Small intestine (tissue), 7 donors: Measurements from ENCODE around the gene DACT1. TPM values are rescaled to one million over a fixed set of nuclear protein-coding genes. Genes with fewer than 3 reads are reported as not detected.
A peak's percentile ranks its signal among the peaks of the same experiment; 100 is the strongest.

Source experiments
- DNase-seq, 2 donors: peaks; one replicate each; pipeline versions ENCODE4 v3.0.0 to v3.0.0-alpha.2; 2013
- FAIRE-seq: peaks from 2 replicates; lab custom pipeline; 2012; peaks lifted over from hg19 to GRCh38; lab: Jason Lieb, UNC
- H3K27ac ChIP-seq, 3 donors: one replicate each; pipeline ENCODE4 v1.5.1; 2013; ENCODE audit warnings: low read length in 2 of 3, mild to moderate bottlenecking in 2 of 3, control low read depth in 1 of 3, inconsistent platforms in 1 of 3, low read depth in 1 of 3, moderate library complexity in 1 of 3
- H3K27me3 ChIP-seq, 3 donors: one replicate each; pipeline ENCODE4 v1.6.1; 2013; ENCODE audit warnings: low read length in 3 of 3, inconsistent platforms in 1 of 3; ENCODE audit not compliant: control insufficient read depth in 3 of 3, insufficient read depth in 3 of 3
- H3K36me3 ChIP-seq, 3 donors: one replicate each; pipeline ENCODE4 v1.6.1; 2013; ENCODE audit warnings: low read length in 3 of 3, inconsistent platforms in 1 of 3, low read depth in 1 of 3, mild to moderate bottlenecking in 1 of 3, moderate library complexity in 1 of 3; ENCODE audit not compliant: control insufficient read depth in 3 of 3, insufficient read depth in 2 of 3
- H3K4me1 ChIP-seq, 3 donors: one replicate each; pipeline ENCODE4 v1.6.1; 2013; ENCODE audit warnings: low read length in 2 of 3, inconsistent platforms in 1 of 3, low read depth in 1 of 3, mild to moderate bottlenecking in 1 of 3, moderate library complexity in 1 of 3; ENCODE audit not compliant: control insufficient read depth in 3 of 3, insufficient read depth in 2 of 3
- H3K4me3 ChIP-seq, 3 donors: one replicate each; pipeline ENCODE4 v1.5.1; 2013; ENCODE audit warnings: low read length in 3 of 3, control low read depth in 1 of 3, inconsistent platforms in 1 of 3, low read depth in 1 of 3, mild to moderate bottlenecking in 1 of 3, moderate library complexity in 1 of 3
- H3K9me3 ChIP-seq, 2 donors: one replicate each; pipeline ENCODE4 v1.6.1; 2013; ENCODE audit warnings: low read depth in 1 of 2, low read length in 1 of 2; ENCODE audit not compliant: control insufficient read depth in 2 of 2, insufficient read depth in 1 of 2
- WGBS, 3 donors: extraction: QIAGEN DNeasy Blood & Tissue Kit; methylation state at CpG; one replicate each; pipeline ENCODE4 v1.1.7; 2013; 5-methylcytosine and 5-hydroxymethylcytosine counted together
- polyA plus RNA-seq, 4 donors: library from polyadenylated mRNA; stranded (reverse) in 3 of 4; unstranded in 1 of 4; fragments of 200-250 nt in 3 of 4; fragments of 120-200 nt in 1 of 4; gene quantifications; one replicate each; pipeline versions ENCODE4 v1.2.1 to v1.2.3, GENCODE V29; 2013
- donor health status: healthy with polysubstance abuse.
- donor health status: control.
- donor health status: control.
- donor health status: Bipolar disorder and iron deficiency.
- donor health status: healthy.

The DACT1 gene
- polyA plus RNA-seq, 4 donors: 0.45 to 5.3 (median 3.2) TPM

- Histone ChIP-seq H3K27ac (no peak overlapping the region), H3K4me3 (no peak overlapping the region), H3K36me3 (no peaks in the 10 kb centered on the region), H3K4me1 (no peaks in the 10 kb centered on the region), H3K9me3 (no peaks in the 10 kb centered on the region), H3K27me3 (no peaks in the 10 kb centered on the region)
- FAIRE-seq (no peak), DNase-seq (no peak)
- 77 to 90% (median 86%) methylated on average over 2 of the region's 2 CpGs for WGBS, 3 donors
These were observed 36.0 kb downstream of the DACT1 start for GRCh38 chr14:58673722-58674121.

DNA sequence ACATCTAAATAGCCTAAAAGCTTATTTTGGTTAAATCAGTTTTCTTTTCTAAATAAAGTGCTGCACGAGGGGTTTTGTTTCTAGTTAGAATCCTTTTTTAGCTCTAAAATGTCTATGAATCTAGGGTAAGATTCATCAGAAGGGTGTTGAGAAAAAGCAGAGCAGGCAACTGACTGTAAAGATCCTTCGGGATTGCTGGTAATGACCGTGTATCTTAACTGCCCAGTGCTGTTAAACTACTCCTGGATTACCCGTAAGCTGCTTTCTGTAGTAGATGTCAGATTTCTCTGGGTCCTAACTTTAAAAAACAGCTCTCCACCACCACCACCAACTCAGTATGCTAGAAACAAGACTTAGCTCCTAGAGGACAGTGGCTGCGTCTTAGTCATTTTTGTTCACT is 39.2 kb downstream of the DACT1 start:
- FAIRE-seq: no peak
- WGBS, 3 donors: 87 to 94% (median 93%) methylated on average over 5 of the region's 5 CpGs

DNA sequence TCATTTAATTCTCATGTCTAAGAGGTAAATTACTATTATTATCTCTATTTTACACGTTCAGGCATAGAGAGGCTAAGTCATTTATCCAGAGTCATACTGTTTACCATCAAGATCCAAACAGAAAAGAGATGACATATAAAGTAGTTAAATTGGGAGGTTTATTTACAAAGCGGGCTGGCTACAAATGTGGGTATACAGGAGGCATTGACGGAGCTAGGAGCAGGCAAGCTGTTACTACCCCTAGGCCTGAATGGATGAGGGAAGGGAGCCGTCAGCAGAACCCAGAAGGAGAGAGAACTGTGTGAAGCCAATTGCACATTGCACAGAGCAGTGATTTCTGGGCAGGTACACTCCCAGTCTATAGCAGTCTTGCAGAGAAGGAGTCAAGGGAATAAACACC is 39.8 kb downstream of the DACT1 start:
- DNase-seq (peak in 1 of 2 donors; percentile 16), FAIRE-seq (no peak)
- no peak overlapping the region for H3K27ac ChIP-seq

More for the DNA sequence above, 39.2 kb downstream of the DACT1 start:
- no peaks in the 10 kb centered on the region for H3K4me1 ChIP-seq
- H3K9me3 ChIP-seq: no peaks in the 10 kb centered on the region
- H3K36me3 ChIP-seq: no peaks in the 10 kb centered on the region
- no peak overlapping the region for H3K27ac ChIP-seq
- DNase-seq: no peak
- no peak overlapping the region for H3K4me3 ChIP-seq
- no peaks in the 10 kb centered on the region for H3K27me3 ChIP-seq

DNA sequence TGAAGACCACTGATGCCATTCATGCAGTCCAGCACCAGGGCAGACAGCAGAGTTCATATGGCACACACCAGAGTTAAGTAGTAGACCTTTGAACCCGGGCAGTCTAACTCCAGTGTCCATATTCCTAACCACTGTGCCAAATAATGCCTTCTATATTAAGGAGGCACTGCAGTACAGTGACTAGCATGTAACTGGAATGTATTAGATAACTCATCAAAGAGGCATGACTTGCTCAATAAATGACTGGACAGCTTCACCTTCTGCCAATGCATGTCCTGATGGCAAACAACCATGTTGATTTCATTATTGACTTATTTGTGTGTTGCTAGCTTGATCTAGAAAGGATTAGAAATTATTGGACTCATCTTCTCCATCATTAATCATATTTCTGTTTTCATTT is 40.2 kb downstream of the DACT1 start:
- DNase-seq (peak in 1 of 2 donors; percentile 15), FAIRE-seq (no peak)
- Histone ChIP-seq H3K4me1 (no peaks in the 10 kb centered on the region), H3K36me3 (no peaks in the 10 kb centered on the region), H3K9me3 (no peaks in the 10 kb centered on the region), H3K27me3 (no peaks in the 10 kb centered on the region), H3K27ac (no peak overlapping the region), H3K4me3 (no peak overlapping the region)
- 66 to 84% (median 76%) methylated on average over 1 of the region's 1 CpG for WGBS, 3 donors

More for the DNA sequence above, 39.8 kb downstream of the DACT1 start:
- Histone ChIP-seq H3K27me3 (no peaks in the 10 kb centered on the region), H3K9me3 (no peaks in the 10 kb centered on the region), H3K4me1 (no peaks in the 10 kb centered on the region), H3K36me3 (no peaks in the 10 kb centered on the region), H3K4me3 (no peak overlapping the region)
- 75 to 86% (median 76%) methylated on average over 4 of the region's 4 CpGs for WGBS, 3 donors

DNA sequence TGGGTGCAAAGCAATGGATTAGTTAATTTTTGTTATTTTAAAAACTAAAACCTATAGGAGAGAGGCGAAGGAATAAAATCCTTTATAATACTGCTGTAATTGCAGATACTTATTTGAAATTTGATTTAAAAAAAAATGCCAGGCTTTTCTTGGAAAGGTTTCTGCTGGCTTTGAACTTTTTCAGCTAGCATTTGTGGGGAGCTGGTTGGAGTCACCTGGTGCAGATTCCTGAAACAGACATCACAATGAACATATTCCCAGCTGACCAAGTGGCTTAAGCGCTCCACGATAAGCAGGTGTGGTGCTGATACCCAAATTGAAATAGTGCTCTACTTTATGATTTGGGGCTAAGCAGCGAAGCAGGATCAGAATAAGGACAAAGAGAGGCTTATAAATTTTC is 42.9 kb downstream of the DACT1 start:
- WGBS, 3 donors: 87 to 94% (median 94%) methylated on average over 4 of the region's 4 CpGs
- no peak for DNase-seq
- H3K4me1 ChIP-seq: no peaks in the 10 kb centered on the region
- no peaks in the 10 kb centered on the region for H3K9me3 ChIP-seq
- no peak for FAIRE-seq
- no peak overlapping the region for H3K4me3 ChIP-seq
- no peaks in the 10 kb centered on the region for H3K27me3 ChIP-seq
- H3K36me3 ChIP-seq: no peaks in the 10 kb centered on the region
- H3K27ac ChIP-seq: no peak overlapping the region

DNA sequence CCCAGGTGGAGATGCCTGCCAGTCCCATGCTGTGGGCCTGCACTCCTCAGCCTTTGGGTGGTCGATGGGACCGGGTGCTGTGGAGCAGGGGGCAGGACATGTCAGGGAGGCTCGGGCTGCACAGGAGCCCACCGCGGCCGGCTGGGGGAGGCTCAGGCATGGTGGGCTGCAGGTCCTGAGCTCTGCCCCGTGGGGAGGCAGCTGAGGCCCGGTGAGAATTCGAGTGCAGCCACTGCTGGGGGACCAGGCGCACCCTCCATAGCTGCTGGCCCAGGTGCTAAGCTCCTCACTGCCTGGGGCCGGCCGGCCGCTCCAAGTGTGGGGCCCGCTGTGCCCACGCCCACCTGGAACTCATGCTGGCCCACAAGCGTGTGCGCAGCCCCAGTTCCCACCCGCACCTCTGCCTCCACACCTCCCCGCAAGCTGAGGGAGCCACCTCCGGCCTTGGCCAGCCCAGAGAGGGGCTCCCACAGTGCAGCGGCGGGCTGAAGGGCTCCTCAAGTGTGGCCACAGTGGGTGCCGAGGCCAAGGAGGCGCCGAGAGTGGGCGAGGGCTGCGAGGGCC is 49.6 kb downstream of the DACT1 start:
- WGBS, 3 donors: 92 to 94% (median 92%) methylated on average over 22 to 27 of the region's 27 CpGs
- Histone ChIP-seq H3K4me3 (no peak overlapping the region), H3K27ac (no peak overlapping the region), H3K9me3 (peaks cover 0 to 10% of the 10 kb centered on the region in 2 donors), H3K4me1 (peaks cover 0 to 3% (median 0%) of the 10 kb centered on the region in 3 donors), H3K36me3 (no peaks in the 10 kb centered on the region), H3K27me3 (no peaks in the 10 kb centered on the region)
- no peak for FAIRE-seq
- DNase-seq: no peak

GRCh38 chr14:58690801-58691516 is 53.2 kb downstream of the DACT1 start:
- WGBS, 3 donors: 28 to 51% (median 50%) methylated on average over 14 of the region's 14 CpGs
- H3K27ac ChIP-seq: no peak overlapping the region

DNA sequence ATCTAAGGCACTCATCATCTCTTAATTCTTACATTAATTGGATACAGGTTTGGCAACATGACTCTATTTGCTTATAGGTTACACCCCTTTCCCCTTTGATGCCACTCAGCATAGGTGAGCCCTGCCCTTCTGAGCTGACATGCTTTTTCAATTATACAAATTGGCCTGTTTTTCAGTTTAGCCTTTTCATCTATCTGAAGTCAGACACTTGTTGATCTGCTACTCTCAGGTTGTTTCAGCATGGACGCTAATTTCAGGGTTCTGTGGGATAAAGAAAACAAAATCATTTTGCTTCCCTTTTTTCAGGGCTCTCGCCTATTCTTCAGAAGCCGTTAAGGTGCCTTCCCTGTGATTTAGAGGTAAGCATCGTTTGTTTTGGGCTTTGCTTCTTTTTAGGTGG is 55.3 kb downstream of the DACT1 start:
- peaks cover 0 to 5% (median 0%) of the 10 kb centered on the region in 3 donors for H3K4me1 ChIP-seq
- FAIRE-seq (no peak), DNase-seq (no peak)
- H3K27ac ChIP-seq: no peak overlapping the region
- H3K27me3 ChIP-seq: no peaks in the 10 kb centered on the region
- H3K9me3 ChIP-seq: peaks cover 0 to 3% of the 10 kb centered on the region in 2 donors
- WGBS, 3 donors: 83 to 87% (median 84%) methylated on average over 4 of the region's 4 CpGs
- no peak overlapping the region for H3K4me3 ChIP-seq
- H3K36me3 ChIP-seq: no peaks in the 10 kb centered on the region

More at GRCh38 chr14:58690801-58691516, 53.2 kb downstream of the DACT1 start:
- DNase-seq (peak; percentile 7 to 79), FAIRE-seq (no peak)
- Histone ChIP-seq H3K4me1 (peaks cover 0 to 3% (median 0%) of the 10 kb centered on the region in 3 donors), H3K4me3 (no peak overlapping the region), H3K36me3 (no peaks in the 10 kb centered on the region), H3K27me3 (no peaks in the 10 kb centered on the region), H3K9me3 (peaks cover 0 to 10% of the 10 kb centered on the region in 2 donors)
